ENCODE measurements around the gene WAPL.
"Not testable (repeated sequence)": the region's sequence is repeated elsewhere in the genome, so short reads cannot be mapped to it uniquely, and the experiment has no call there.

WAPL gene

DNA sequence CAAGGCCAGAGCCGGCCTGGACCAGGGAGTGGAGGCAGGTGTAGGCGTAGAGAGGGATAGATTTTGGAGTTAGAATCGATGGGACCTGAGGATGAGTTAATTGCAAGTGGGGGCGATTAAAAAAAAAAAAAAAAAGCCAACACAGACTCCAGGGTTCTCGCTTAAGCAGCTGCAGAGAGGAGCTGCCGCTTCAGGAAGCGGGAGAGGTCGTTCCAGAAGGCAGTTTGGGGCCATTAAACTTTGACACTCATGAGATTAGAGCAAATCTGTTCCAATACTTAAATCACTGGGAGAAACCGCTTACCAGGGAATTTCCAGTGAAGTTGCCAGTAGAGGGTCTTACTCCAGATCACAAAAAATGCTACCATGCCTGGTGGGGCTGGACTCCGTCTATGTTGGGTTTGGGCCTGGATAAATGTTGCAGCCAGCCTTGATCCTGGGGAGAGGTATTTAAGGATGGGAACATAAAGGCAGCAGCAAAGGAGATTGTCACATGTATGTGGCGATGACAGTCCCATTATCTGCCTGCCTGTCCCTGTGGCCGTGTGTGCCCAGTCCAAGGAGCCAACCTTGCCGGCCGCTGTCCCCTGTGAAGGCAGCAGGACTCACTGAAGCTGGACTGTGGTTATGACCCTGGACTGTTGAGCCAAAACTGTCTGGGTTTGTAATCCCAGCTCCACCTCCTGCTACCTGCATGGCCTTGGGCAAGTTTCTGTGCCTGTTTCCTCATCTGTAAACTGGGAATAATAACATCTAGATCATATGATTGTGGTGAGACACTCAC is 131.1 kb downstream of the WAPL start:
- no peak overlapping the region for H3K4me3 ChIP-seq (ENCODE audit: low read depth, low read length)
- TF ChIP-seq, protein P1, sequence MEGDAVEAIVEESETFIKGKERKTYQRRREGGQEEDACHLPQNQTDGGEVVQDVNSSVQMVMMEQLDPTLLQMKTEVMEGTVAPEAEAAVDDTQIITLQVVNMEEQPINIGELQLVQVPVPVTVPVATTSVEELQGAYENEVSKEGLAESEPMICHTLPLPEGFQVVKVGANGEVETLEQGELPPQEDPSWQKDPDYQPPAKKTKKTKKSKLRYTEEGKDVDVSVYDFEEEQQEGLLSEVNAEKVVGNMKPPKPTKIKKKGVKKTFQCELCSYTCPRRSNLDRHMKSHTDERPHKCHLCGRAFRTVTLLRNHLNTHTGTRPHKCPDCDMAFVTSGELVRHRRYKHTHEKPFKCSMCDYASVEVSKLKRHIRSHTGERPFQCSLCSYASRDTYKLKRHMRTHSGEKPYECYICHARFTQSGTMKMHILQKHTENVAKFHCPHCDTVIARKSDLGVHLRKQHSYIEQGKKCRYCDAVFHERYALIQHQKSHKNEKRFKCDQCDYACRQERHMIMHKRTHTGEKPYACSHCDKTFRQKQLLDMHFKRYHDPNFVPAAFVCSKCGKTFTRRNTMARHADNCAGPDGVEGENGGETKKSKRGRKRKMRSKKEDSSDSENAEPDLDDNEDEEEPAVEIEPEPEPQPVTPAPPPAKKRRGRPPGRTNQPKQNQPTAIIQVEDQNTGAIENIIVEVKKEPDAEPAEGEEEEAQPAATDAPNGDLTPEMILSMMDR (IDR thresholded peaks at IDR 0.05; ENCODE audit: control insufficient read depth, extremely low read depth, insufficient read depth), result no peak
- DNase-seq (ENCODE audit: low read depth), result no peak

DNA sequence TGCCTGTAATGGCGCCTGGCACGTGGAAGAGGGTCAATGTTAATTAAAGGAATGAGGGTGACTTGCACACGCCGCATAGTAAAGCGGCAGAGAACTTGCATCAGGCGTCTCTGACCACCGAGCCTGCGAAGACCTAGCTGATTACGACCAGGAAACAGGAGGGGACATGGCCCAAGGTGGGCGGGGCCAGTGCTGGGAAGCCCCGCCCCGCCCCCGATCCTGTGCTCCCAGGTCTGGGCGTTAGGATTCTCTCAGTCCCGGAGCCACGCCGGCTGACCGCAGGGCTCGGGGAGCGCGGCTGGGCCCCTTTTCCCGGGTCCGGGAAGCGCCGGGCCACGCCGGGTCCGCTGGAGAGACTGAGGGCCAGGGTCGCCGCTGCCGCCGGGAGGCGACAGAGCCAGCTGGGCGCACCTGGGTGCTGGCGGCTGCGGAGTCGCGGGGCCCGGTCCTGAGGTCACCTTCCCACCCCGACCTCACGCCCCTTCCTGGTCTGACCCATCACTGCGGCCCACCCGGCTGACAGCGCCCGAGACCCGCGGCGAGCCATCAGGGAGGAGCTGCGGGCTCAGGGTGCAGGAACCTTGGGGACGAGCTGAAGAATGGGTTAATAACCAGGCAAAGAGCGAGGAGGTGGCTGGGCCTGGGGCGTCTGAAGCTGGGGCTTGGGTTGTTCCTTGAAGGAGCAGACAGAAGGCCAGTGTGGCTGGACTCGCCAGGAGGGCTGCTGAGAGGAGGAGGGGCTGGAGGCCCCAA is 132.0 kb downstream of the WAPL start:
- no peak overlapping the region for H3K4me3 ChIP-seq (ENCODE audit: low read depth, low read length)
- TF ChIP-seq, protein P1 (IDR thresholded peaks at IDR 0.05; ENCODE audit: control insufficient read depth, extremely low read depth, insufficient read depth), result no peak
- no peak for DNase-seq (ENCODE audit: low read depth)

DNA sequence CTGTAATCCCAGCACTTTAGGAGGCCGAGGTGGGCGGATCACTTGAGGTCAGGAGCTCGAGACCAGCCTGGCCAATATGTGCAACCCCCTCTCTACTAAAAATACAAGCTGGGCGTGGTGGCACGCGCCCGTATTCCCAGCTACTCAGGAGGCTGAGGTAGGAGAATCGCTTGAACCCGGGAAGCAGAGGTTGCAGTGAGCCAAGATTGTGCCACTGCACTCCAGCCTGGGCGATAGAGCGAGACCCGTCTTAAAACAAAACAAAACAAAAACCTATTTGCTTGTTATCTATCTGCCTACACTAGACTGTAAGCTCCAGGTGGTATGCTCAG is 132.5 kb downstream of the WAPL start:
- H3K4me3 ChIP-seq (ENCODE audit: low read depth, low read length); DNase-seq (ENCODE audit: low read depth): not testable (repeated sequence)

DNA sequence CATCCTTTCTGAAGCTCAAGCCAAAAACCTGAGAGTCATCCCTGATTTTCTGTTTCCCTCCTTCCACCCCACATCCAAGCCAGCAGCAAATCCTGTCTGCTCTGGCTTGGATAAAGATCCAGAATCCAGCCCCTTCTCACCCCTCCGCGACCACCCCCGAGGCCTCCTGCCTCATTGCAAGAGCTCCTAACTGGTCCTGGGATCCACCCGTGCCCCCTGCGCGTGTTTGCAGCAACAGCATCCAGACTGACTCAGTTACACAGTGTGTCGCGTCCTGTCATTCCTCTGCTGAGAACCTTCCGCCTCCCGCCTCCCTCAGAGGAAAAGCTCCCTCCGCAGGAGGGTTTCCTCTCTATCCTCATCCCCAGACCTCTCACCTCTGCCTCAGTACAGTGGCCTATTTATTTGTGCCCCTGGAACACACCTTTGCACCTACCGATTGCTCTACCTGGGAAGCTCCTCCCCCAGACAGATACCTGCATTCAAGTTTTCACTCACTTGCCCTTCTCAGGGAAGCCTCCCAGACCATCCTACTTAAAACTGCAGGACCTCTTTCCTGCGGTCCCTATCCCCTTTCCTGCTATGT is 133.4 kb downstream of the WAPL start:
- no peak overlapping the region for H3K4me3 ChIP-seq (ENCODE audit: low read depth, low read length)
- DNase-seq (ENCODE audit: low read depth), result no peak
- TF ChIP-seq, protein P1 (IDR thresholded peaks at IDR 0.05; ENCODE audit: control insufficient read depth, extremely low read depth, insufficient read depth), result no peak

DNA sequence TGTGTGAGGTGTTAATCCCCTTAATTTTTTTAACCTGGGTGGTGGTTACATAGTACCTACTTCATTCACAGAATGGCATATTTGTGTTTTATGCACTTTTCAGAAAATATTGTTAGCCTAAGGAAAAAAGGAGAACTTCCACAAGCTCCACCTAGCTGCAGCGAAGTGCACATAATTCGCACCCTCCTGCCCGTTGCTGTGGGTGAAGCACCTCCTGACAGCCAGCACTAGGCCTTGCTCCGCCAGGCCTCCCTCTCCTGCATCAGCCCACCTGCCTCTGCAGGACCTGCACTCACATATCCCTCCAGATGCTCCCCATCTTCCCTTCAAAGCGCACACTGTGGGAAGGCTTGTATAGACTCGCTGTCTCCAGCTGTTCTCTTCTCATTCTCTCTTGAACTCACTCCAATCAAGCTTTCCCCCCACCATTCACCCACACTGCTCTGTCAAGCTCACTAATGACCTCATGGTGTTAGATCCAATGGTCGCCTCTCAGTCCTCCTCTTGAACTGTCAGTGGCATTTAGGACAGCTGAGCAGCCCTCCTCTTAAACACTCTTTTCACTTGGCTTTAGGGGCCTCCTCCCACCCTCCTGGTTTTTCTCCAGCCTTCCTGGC is 134.3 kb downstream of the WAPL start:
- TF ChIP-seq, protein P1 (IDR thresholded peaks at IDR 0.05; ENCODE audit: control insufficient read depth, extremely low read depth, insufficient read depth), result no peak
- DNase-seq (ENCODE audit: low read depth), result no peak
- H3K4me3 ChIP-seq (ENCODE audit: low read depth, low read length), result no peak overlapping the region

DNA sequence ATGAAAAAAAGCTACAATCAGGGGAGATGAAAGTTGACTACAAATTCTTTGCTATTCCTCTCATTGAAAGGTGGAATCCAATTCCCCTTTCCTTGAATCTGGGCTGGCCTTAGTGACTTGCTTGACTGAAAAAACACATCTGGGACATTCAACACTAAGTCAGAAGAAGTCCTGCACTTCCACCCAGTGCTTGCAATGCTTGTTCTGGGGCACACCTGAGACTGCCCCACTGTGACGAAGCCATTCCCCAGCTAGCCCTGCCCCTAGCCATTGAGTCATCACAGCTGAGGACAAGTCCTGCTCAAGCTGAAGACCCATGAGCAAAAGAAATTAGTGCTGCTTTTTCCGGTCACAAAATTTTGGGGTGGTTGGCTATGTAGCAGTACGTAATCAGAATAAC is 135.8 kb downstream of the WAPL start:
- no peak overlapping the region for H3K4me3 ChIP-seq (ENCODE audit: low read depth, low read length)
- TF ChIP-seq, protein P1 (IDR thresholded peaks at IDR 0.05; ENCODE audit: control insufficient read depth, extremely low read depth, insufficient read depth), result no peak
- no peak for DNase-seq (ENCODE audit: low read depth)

Measured in LNCaP clone FGC (cell line).